ENCODE data around the gene KIF16B. TPM values are rescaled to one million over a fixed set of nuclear protein-coding genes. Genes with fewer than 3 reads are reported as not detected.

KIF16B gene
- total and polyA plus RNA-seq, 2 of the 8 experiments (the other 6 are each of a cell fraction or from before 2014, with no cell fraction given), result 3.0 to 9.2 TPM

GRCh38 chr20:16412906-16413305 is 160.3 kb downstream of the KIF16B start:
- Histone ChIP-seq H2BK120ac (replicated peaks; ENCODE audit: low read depth, low read length) (no peak overlapping the region), H4K91ac (replicated peaks; ENCODE audit: insufficient read length, low read length) (no peak overlapping the region), H4K20me1 (replicated peaks in 1 of 2; ENCODE audit: control insufficient read depth in 1 of 2, insufficient read depth in 2 of 2, low read length in 2 of 2) (no peaks in the 10 kb centered on the region), H3K23me2 (ENCODE audit: low read depth, low read length) (no peaks in the 10 kb centered on the region), H2BK12ac (ENCODE audit: low read depth, low read length) (no peak overlapping the region), H4K8ac (ENCODE audit: extremely low read depth, insufficient read depth, low read length) (no peak overlapping the region), H3K4me2 (ENCODE audit: insufficient read depth in 1 of 2, low read depth in 2 of 2, low read length in 2 of 2) (no peak overlapping the region), H4K5ac (ENCODE audit: insufficient read length, low read depth, low read length) (no peak overlapping the region), H3K9ac (replicated peaks in 1 of 4; ENCODE audit: extremely low read depth in 1 of 4, low read depth in 3 of 4, low read length in 3 of 4) (no peak overlapping the region), H2AK5ac (ENCODE audit: low read depth, low read length) (no peak overlapping the region), H3K56ac (replicated peaks; ENCODE audit: insufficient read length, low read depth, low read length) (no peak overlapping the region), H2AFZ (ENCODE audit: low read length) (no peak overlapping the region), H3K27ac (ENCODE audit: low read depth, low read length) (no peak overlapping the region), H3K23ac (ENCODE audit: insufficient read length) (no peak overlapping the region), H2BK20ac (ENCODE audit: low read length) (no peak overlapping the region), H2BK5ac (ENCODE audit: low read depth, low read length) (no peak overlapping the region), H3K27me3 (replicated peaks in 1 of 4; ENCODE audit: control insufficient read depth in 3 of 4, extremely low read depth in 1 of 4, insufficient read depth in 3 of 4, low read length in 3 of 4) (no peaks in the 10 kb centered on the region), H3K36me3 (ENCODE audit: control insufficient read depth in 2 of 4, insufficient read depth in 4 of 4, low read length in 3 of 4) (no peaks in the 10 kb centered on the region), H3K4ac (replicated peaks; ENCODE audit: insufficient read length, low read depth, low read length) (no peak overlapping the region), H2BK15ac (ENCODE audit: low read length) (no peak overlapping the region), H3K14ac (ENCODE audit: insufficient read length) (no peak overlapping the region), H3K18ac (ENCODE audit: extremely low read depth, low read length) (no peak overlapping the region), H3K79me1 (ENCODE audit: low read depth, low read length) (no peaks in the 10 kb centered on the region), H3K4me1 (replicated peaks in 1 of 4; ENCODE audit: control insufficient read depth in 3 of 4, insufficient read depth in 4 of 4, low read length in 3 of 4) (no peaks in the 10 kb centered on the region), H3K79me2 (ENCODE audit: control insufficient read depth in 1 of 2, insufficient read depth in 2 of 2, low read length in 2 of 2) (no peaks in the 10 kb centered on the region), H3K9me3 (ENCODE audit: insufficient read depth in 2 of 2, low read depth in 1 of 2, low read length in 1 of 2) (no peaks in the 10 kb centered on the region), H3K4me3 (ENCODE audit: extremely low read depth in 1 of 4, insufficient read depth in 2 of 4, low read depth in 3 of 4, low read length in 4 of 4) (no peak overlapping the region)
- TF ChIP-seq MAFK (IDR thresholded peaks at IDR 0.05; ENCODE audit: low read depth, low read length) (no peak), RNF2 (IDR thresholded peaks at IDR 0.05; ENCODE audit: borderline replicate concordance, low read depth, low read length, missing control alignments, poor library complexity, severe bottlenecking) (no peak), SP4 (IDR thresholded peaks at IDR 0.05; ENCODE audit: low read length) (no peak), TBP (IDR thresholded peaks at IDR 0.05; ENCODE audit: low read depth, low read length) (no peak), YY1 (IDR thresholded peaks at IDR 0.05; ENCODE audit: low read depth, low read length) (no peak), HDAC2 (IDR thresholded peaks at IDR 0.05; ENCODE audit: borderline replicate concordance in 1 of 2, low read depth in 2 of 2, low read length in 2 of 2) (no peak), CHD2 (IDR thresholded peaks at IDR 0.05; ENCODE audit: low read length) (no peak), CEBPB (IDR thresholded peaks at IDR 0.05; ENCODE audit: low read depth, low read length) (no peak), BACH1 (IDR thresholded peaks at IDR 0.05; ENCODE audit: low read length) (no peak), CTBP2 (IDR thresholded peaks at IDR 0.05; ENCODE audit: borderline replicate concordance, insufficient read depth, insufficient read length, low read length) (no peak)
- TF ChIP-seq, protein P1, sequence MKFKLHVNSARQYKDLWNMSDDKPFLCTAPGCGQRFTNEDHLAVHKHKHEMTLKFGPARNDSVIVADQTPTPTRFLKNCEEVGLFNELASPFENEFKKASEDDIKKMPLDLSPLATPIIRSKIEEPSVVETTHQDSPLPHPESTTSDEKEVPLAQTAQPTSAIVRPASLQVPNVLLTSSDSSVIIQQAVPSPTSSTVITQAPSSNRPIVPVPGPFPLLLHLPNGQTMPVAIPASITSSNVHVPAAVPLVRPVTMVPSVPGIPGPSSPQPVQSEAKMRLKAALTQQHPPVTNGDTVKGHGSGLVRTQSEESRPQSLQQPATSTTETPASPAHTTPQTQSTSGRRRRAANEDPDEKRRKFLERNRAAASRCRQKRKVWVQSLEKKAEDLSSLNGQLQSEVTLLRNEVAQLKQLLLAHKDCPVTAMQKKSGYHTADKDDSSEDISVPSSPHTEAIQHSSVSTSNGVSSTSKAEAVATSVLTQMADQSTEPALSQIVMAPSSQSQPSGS (IDR thresholded peaks at IDR 0.05; ENCODE audit: low read length), result no peak
- CTCF ChIA-PET (ENCODE audit: partially characterized antibody), result no interaction called here
- POLR2A ChIA-PET (ENCODE audit: partially characterized antibody), result no interaction called here
- FAIRE-seq (no peak), DNase-seq (ENCODE audit: low read depth in 1 of 2, low spot score in 2 of 2) (no peak)
- WGBS, 2 experiments (ENCODE audit: extremely low coverage in 1 of 2, insufficient coverage in 1 of 2, insufficient read length in 1 of 2, insufficient replicate concordance in 2 of 2, low coverage in 1 of 2, low lambda C conversion rate in 2 of 2, missing lambda C conversion rate in 1 of 2), result 88% methylated on average over 1 of the region's 1 CpG; no CpG with 5 or more reads in 1 of the 2 experiments

Data from H1 (cell line).